NCI-H69 (cell line): ENCODE measurements around the gene PACSIN2.
"Not testable (repeated sequence)": the region's sequence is repeated elsewhere in the genome, so short reads cannot be mapped to it uniquely, and the experiment has no call there.

Experiments
- DNase-seq: peaks from one replicate; lab custom pipeline; 2025; lab: John Stamatoyannopoulos, UW

PACSIN2 gene

DNA sequence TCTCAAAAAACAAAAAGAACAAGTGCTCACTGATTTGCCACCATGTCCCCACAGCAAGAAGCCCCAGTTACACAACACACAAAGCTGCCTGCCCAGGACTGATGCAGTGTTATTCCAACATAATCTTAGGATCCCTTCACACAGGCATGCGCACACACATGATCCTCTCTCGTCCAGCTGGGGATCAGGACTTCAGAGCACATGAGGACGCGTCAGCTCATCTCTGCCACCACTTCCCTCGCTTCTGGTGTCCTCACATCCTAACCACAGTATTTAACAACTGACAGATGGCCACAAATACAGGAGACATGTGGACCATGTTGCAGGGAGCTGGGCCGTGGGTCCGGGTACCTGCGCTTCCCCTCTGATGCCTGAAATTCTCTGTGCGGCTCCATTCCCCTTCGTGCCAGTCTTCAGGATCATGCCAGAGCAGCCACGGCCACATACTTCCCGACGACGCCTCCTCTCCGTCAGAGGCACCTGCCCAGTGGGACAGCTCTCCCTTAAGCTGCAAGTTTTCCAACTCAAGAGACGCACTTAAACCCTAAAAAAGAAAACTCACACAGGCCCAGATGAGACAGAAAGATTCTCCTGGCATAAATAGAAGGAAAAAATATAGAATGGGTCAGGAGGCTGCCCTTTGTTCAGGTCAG, 68.3 kb downstream of the PACSIN2 start:
- no peak for DNase-seq

DNA sequence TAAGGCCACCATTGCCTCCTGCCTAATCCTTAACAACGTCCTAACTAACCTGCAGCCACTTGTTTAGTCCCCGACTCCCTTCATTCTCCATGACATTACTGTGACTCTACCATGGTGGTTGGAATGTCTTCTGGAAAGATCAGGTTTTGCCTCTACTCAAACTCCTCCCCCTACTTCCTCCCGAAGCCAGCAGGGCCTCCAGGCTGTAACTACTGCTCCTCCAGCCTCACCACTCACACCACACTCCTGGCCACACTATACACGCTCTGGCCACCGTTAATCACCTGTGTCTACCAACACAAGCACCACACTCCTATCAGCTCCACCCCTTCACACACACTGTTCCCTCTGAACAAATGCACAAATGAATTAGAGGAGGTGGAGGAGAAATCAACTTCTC, 69.2 kb downstream of the PACSIN2 start:
- peak; percentile 58 for DNase-seq

DNA sequence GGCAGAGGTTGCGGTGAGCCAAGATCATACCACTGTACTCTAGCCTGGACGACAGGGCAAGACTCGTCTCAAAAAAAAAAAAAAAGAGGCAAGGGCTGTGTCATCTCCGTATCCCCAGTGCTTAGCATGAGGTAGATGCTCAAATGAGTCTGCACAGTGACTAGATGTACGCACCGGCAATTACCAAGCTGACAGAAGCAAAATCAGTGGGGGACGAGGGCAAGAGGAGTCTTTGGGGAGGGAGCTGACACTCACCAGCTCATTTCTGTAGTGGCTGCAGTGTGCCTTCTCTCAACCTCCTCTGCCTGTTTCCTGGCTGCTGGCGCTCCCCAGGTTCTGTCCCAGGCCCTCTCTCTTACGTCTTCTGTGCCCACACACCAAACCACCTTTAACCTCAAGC, 69.9 kb downstream of the PACSIN2 start:
- DNase-seq: peak; percentile 14

- DNase-seq: no peak
These were observed 70.5 kb downstream of the PACSIN2 start for GRCh38 chr22:42944409-42944808.

DNA sequence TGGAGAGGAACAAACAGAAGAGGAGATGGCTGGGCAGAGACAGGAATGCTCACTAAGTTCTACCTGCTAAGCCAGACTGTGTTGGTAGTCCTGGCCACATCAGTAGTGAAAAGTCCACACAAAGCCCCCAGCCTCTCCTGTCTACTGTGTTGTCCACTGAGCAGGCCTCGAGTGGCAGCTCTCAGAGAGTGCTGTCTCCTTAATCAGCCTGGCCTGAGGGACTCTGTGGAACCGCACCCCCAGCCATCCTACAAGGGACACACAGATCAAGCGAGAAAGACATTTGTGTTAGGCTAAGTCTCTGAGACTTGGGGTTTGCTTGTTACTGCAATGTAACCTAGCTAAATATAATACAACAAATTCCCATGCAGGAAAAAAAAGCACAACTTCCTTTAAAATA, 71.0 kb downstream of the PACSIN2 start:
- DNase-seq: peak; percentile 44

GRCh38 chr22:42942351-42942750, 72.6 kb downstream of the PACSIN2 start:
- DNase-seq: no peak

DNA sequence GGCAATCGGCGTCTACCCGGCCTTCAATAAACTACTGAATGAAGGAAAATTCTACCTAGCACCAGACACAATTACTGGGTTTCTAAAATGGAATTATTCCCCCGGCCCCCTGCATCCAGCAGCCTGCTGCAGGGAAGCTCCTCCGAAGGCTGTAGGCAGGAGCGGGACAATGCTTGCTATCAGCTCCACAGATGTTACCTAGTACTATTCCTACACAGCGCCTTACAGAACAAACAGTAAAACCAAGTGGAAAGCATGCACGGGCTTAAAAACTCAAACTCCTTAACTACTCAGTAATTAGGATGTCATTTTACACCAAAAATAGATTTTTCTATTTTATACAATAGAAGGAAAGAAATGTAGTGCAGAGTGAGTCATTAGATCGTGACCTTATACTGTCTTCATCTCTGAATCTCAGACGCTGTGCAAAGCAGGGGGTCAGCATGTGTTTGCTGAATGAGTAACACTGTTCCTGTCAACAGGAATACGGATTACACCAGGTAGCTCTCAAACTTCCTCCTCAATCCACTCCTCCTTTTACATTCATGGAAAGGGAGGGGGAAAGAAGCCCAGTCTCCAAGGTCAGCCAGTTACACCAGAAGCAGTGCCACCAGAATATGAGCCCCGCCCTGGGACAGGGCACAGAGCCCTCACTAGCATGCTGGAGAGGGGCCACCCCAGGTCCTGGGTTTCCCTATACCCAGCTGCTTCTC, 74.9 kb downstream of the PACSIN2 start:
- peak; percentile 97 for DNase-seq

- DNase-seq: peak; percentile 81
These were observed 75.5 kb downstream of the PACSIN2 start for GRCh38 chr22:42939451-42939881.

DNA sequence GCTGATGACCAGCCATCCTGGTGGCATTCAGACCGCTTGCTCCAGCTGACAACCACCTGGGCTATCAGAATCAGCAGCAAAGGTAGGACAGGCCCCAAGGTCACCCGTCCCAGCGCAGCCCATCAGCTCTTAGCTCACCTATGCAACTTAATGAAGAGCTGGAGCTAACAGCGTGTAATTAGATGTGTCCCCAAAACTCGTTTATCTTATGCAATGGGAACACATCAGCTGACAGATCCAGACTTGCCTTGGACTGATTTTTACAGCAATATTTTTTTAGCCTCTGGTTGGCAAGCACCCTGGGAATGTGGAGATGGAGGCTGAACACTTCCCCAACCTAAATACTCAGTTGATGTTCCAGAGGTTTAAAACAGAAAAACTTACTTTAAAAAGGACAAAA, 76.0 kb downstream of the PACSIN2 start:
- peak; percentile 27 for DNase-seq

DNA sequence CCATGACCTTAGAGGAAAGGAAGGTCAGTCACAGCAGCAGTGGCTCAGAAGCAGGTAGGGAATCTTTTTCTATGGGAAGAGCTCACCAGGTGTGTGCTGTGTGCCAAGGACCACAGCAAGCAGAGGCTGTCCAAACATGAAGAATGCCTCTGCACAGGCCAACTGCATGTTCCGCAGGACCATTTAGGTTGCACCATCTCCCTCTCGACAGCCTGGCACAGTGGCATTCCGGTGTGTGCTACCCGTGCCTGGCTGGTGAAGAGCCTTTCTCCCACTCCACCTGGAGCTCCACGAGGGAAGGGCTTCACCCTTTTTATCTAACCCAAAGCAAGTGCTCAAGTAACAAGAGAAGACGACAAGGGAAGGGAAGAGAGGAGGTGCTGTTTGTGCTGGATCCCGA, 76.5 kb downstream of the PACSIN2 start:
- no peak for DNase-seq

DNA sequence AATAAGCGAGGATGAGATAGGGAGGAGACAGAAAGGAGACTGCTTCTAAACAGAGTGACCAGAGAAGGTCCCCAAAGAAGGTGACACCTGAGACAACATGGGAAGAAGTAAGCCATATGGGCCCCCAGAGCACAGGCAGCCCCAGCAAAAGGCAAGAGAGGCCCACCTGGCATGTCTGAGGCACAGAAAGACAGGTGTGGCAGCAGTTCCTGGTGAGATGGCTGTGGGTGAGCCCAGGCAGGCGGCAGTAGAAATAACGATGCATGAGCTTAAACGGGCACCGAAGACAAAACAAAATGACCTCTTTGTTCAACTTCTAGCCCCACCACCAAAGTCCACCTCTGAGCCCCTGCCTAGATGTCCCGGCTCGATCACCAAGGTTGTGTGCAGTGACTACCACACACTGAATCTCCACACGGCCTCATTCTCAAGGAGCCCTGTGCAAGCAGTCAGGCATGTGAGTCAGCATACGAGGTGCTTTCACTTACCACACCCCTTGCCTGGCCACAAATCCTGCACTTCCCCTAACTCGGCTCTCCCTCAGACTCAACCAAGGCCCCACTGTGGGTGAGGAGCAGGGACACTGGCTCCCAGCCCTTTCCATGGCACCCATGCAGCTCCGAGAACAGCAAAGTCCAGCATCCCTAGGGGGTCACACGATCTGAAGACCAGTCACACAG, 77.6 kb downstream of the PACSIN2 start:
- peak; percentile 27 for DNase-seq

DNA sequence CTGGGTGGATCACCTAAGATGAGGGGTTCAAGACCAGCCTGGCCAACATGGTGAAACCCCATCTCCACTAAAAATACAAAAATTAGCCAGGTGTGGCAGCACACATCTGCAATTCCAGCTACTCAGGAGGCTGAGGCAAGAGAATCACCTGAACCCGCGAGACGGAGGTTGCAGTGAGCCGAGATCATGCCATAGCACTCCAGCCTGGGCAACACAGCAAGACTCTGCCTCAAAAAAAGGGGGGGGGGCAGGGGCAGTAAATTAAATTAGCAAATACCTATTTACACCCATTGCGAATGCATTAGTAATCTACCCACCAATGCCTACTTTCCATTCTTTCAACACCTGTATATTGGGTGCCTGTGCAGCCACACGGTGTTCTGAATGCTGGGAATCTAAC, 78.3 kb downstream of the PACSIN2 start:
- DNase-seq: not testable (repeated sequence)

DNA sequence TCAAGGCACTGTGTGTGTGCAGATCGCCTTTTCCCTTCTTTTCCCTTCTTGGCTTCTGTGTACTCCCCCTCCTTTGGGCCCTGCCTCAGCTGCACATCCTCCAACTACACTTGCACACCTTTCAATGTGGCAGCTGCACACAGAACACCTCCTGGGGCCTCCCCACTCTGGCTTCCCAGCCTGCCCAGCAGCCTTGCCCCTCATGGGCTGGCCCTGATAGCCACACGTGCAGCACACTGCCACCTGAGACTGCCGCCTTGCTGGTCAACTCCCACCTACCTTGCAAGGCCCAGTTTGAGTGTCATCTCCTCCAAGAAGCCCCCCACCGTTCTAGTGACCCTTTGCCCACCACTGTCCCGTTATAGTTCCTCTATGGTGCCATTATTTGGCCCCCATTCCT, 80.6 kb downstream of the PACSIN2 start:
- no peak for DNase-seq

- no peak for DNase-seq
These were observed 81.4 kb downstream of the PACSIN2 start for GRCh38 chr22:42933485-42934091.

- DNase-seq: peak; percentile 38
These were observed 82.0 kb downstream of the PACSIN2 start for GRCh38 chr22:42932857-42933484.

DNA sequence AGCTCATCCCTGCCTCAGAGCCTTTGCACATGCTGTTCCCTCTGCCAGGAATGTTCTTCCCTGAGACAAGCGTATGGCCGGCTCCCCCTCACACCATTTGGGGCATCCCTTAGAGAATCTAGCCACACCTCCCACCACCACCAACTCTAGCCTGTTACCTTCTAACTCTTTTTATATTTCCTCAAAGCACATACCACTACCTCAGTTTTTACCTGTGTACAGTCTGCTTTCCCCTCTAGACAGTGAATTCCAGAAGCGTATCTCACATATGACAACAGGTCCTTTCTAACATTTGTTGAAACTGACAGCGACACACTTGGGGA, 82.8 kb downstream of the PACSIN2 start:
- DNase-seq: no peak

- no peak for DNase-seq
These were observed 83.3 kb downstream of the PACSIN2 start for GRCh38 chr22:42931421-42932196.

DNA sequence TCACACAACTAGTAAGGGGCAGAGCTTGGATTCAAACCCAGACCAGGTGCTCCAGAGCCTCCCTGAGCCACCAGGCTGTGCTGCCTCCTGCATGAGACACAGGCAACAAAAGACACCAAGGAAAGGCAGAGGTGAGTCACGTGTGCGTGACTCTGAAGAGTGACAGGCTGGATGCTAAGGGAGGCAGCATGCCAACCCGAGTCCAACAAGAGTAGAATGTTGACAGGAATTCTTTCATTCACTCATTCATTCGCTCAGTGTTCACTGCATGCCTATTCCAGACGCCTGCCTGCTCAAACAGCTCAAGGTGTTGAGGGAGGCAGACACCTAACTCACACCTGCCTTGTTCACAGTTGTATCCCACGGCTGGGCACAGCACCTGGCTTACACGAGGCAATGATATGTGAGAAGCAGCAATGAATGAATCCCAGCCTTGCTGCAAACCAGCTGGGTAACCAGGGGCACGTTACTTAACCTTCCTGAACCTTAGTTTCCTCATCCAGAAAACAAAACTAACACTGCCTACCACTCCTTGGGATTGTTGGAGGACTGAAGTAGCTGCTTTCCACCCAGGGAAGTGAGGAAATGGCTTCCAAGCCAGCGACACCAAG, 84.0 kb downstream of the PACSIN2 start:
- peak; percentile 63 for DNase-seq

DNA sequence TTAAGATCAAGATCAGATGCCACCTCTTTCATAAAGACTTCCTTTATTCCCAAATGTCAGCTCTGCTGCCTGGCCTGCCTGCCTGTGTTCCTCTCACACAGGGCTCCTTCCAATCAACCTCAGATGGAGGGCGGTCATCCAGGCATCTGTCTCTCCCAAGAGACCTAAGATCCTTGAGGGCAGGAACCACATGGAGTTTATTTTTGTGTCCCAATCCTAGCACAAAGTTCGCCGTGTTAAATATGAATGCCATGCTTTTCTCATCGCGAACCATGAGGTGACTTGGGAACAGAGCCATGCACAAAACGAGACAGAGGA, 85.2 kb downstream of the PACSIN2 start:
- no peak for DNase-seq

GRCh38 chr22:42928969-42929837, 85.7 kb downstream of the PACSIN2 start:
- DNase-seq: no peak
